Astrocyte (in vitro differentiated cells and primary cell): Measurements from ENCODE around the gene NSFL1C. TPM values are rescaled to one million over a fixed set of nuclear protein-coding genes. Genes with fewer than 3 reads are reported as not detected.

Source experiments
- DNase-seq: peaks from one replicate; pipeline ENCODE4 v3.0.0-alpha.2; 2010; ENCODE audit warnings: low read depth
- FAIRE-seq: peaks from 2 replicates; lab custom pipeline; 2011; peaks lifted over from hg19 to GRCh38; lab: Jason Lieb, UNC
- H2AFZ ChIP-seq: 2 replicates; pipeline ENCODE4 v1.6.0; 2012; ENCODE audit warnings: low read depth, low read length, inconsistent platforms
- H3K27ac ChIP-seq: 2 replicates; pipeline ENCODE4 v1.5.1; 2011; ENCODE audit warnings: low read depth, low read length, inconsistent platforms
- H3K27me3 ChIP-seq: 2 replicates; pipeline ENCODE4 v1.6.0; 2011; ENCODE audit warnings: low read length, inconsistent platforms; ENCODE audit not compliant: insufficient read depth
- H3K36me3 ChIP-seq: 2 replicates; pipeline ENCODE4 v1.5.1; 2011; ENCODE audit warnings: low read length, inconsistent platforms; ENCODE audit not compliant: insufficient read depth
- H3K4me1 ChIP-seq: 2 replicates; pipeline ENCODE4 v1.5.1; 2011; ENCODE audit warnings: low read length, inconsistent platforms; ENCODE audit not compliant: insufficient read depth
- H3K4me2 ChIP-seq: 2 replicates; pipeline ENCODE4 v1.6.0; 2012; ENCODE audit warnings: low read length, inconsistent platforms
- H3K4me3 ChIP-seq: 2 replicates; pipeline ENCODE4 v1.5.1; 2011; ENCODE audit warnings: low read depth, mild to moderate bottlenecking, low read length, inconsistent platforms; ENCODE audit not compliant: insufficient read depth
- H3K79me2 ChIP-seq: 2 replicates; pipeline ENCODE4 v1.6.0; 2012; ENCODE audit warnings: mild to moderate bottlenecking, low read length, inconsistent platforms; ENCODE audit not compliant: insufficient read depth
- H3K9ac ChIP-seq: 2 replicates; pipeline ENCODE4 v1.6.0; 2012; ENCODE audit warnings: mild to moderate bottlenecking, low read length, inconsistent platforms
- H3K9me3 ChIP-seq: 2 replicates; pipeline ENCODE4 v1.5.1; 2012; ENCODE audit warnings: low read depth, mild to moderate bottlenecking, low read length, inconsistent platforms; ENCODE audit not compliant: insufficient read depth
- H4K20me1 ChIP-seq: 2 replicates; pipeline ENCODE4 v1.6.0; 2012; ENCODE audit warnings: low read length, inconsistent platforms; ENCODE audit not compliant: insufficient read depth
- H3K27ac Mint-ChIP-seq: one replicate; pipeline ENCODE4 v1.8.0; 2021; ENCODE audit warnings: mild to moderate bottlenecking, mixed read lengths; ENCODE audit not compliant: unreplicated experiment
- H3K27me3 Mint-ChIP-seq: one replicate; pipeline ENCODE4 v1.8.0; 2021; ENCODE audit warnings: low read depth, mixed read lengths; ENCODE audit not compliant: unreplicated experiment
- H3K36me3 Mint-ChIP-seq: one replicate; pipeline ENCODE4 v1.8.0; 2021; ENCODE audit warnings: low read depth, mixed read lengths; ENCODE audit not compliant: unreplicated experiment
- H3K4me1 Mint-ChIP-seq: one replicate; pipeline ENCODE4 v1.8.0; 2021; ENCODE audit warnings: low read depth, mixed read lengths; ENCODE audit not compliant: unreplicated experiment
- H3K4me3 Mint-ChIP-seq: one replicate; pipeline ENCODE4 v1.8.0; 2021; ENCODE audit warnings: mild to moderate bottlenecking, moderate library complexity, mixed read lengths; ENCODE audit not compliant: unreplicated experiment
- H3K9me3 Mint-ChIP-seq: one replicate; pipeline ENCODE4 v1.8.0; 2021; ENCODE audit warnings: mild to moderate bottlenecking, mixed read lengths; ENCODE audit not compliant: unreplicated experiment
- CTCF ChIP-seq: IDR thresholded peaks from 2 replicates; pipeline ENCODE4 v1.5.1; 2011; ENCODE audit warnings: low read depth, mild to moderate bottlenecking, inconsistent platforms, low read length, moderate library complexity; ENCODE audit not compliant: insufficient read depth
- EZH2 ChIP-seq: IDR thresholded peaks from 2 replicates; pipeline ENCODE4 v1.6.1; 2012; ENCODE audit warnings: mild to moderate bottlenecking, low read length, inconsistent platforms; ENCODE audit not compliant: insufficient read depth
- total RNA-seq: library from RNA; stranded (reverse); gene quantifications from 2 replicates; pipeline ENCODE4 v1.2.1, GENCODE V29; 2021

Gene NSFL1C
- total RNA-seq, 1 donor from 2014 or later, result 96.0 TPM

GRCh38 chr20:1491860-1492642, 25.4 kb upstream of the NSFL1C start:
- no peaks in the 10 kb centered on the region for H3K9me3 ChIP-seq
- no peaks in the 10 kb centered on the region for H3K36me3 Mint-ChIP-seq
- peaks cover 29% of the 10 kb centered on the region for H3K27me3 Mint-ChIP-seq
- H3K27me3 ChIP-seq, result peaks cover 31% of the 10 kb centered on the region
- no peaks in the 10 kb centered on the region for H3K79me2 ChIP-seq
- no peak overlapping the region for H3K4me3 Mint-ChIP-seq
- H3K9me3 Mint-ChIP-seq, result peaks cover 9% of the 10 kb centered on the region
- no peak overlapping the region for H3K27ac ChIP-seq
- H3K4me1 ChIP-seq, result no peaks in the 10 kb centered on the region
- H2AFZ ChIP-seq, result no peak overlapping the region
- no peak for TF ChIP-seq EZH2
- no peaks in the 10 kb centered on the region for H4K20me1 ChIP-seq
- no peaks in the 10 kb centered on the region for H3K36me3 ChIP-seq
- H3K4me1 Mint-ChIP-seq, result no peaks in the 10 kb centered on the region
- no peak for FAIRE-seq
- H3K27ac Mint-ChIP-seq, result no peak overlapping the region
- H3K9ac ChIP-seq, result no peak overlapping the region
- H3K4me3 ChIP-seq, result no peak overlapping the region
- H3K4me2 ChIP-seq, result no peak overlapping the region
- no peak for DNase-seq

GRCh38 chr20:1491281-1491840, 24.7 kb upstream of the NSFL1C start, which contains the start of gene SIRPB2:
Gene SIRPB2, minus strand, starts transcription at chr20:1491420. Its CDS starts 61 bp downstream, at chr20:1491359.
- no peaks in the 10 kb centered on the region for H3K79me2 ChIP-seq
- H3K4me1 ChIP-seq, result no peaks in the 10 kb centered on the region
- TF ChIP-seq CTCF (no peak), EZH2 (no peak)
- Mint-ChIP-seq H3K27ac (no peak within 1 kb of the TSS), H3K36me3 (no peaks in the 10 kb centered on the region), H3K9me3 (peaks cover 7% of the 10 kb centered on the region), H3K4me3 (no peak within 1 kb of the TSS), H3K4me1 (no peaks in the 10 kb centered on the region), H3K27me3 (peaks cover 31% of the 10 kb centered on the region)
- H4K20me1 ChIP-seq, result no peaks in the 10 kb centered on the region
- peaks cover 31% of the 10 kb centered on the region for H3K27me3 ChIP-seq
- no peaks in the 10 kb centered on the region for H3K36me3 ChIP-seq
- no peak within 1 kb of the TSS for H3K4me3 ChIP-seq
- no peak within 1 kb of the TSS for H2AFZ ChIP-seq
- no peak for DNase-seq
- H3K4me2 ChIP-seq, result no peak within 1 kb of the TSS
- no peak for FAIRE-seq
- no peak within 1 kb of the TSS for H3K9ac ChIP-seq
- no peak within 1 kb of the TSS for H3K27ac ChIP-seq
- H3K9me3 ChIP-seq, result no peaks in the 10 kb centered on the region

DNA sequence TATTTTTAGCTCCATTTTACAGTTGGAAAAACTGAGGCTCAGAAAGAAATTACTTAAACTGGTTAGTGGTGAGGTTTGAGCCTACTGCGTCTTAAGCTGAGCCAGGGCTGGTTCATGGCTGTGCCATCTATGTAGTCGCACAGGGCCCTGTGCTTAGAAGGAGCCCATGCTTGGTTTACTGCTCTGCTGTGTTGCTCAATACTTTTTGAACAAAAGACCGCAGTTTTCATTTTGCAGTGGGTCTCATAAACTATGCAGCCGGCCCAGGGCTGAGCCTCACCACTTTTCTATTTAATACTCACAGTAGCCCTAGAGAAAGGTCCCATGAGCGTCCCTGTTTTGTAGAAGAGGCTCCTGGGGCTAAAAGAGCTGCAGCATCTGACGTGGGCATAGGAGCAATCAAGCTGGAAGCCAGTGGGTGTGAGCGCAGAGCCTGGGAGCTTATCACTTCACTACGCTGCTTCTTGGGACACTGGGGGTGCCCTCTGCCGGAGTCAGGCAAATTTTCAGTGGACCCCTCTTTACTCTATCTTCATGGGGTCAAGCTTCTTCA, 24.1 kb upstream of the NSFL1C start:
- FAIRE-seq (no peak), DNase-seq (no peak)
- Mint-ChIP-seq H3K27me3 (peaks cover 27% of the 10 kb centered on the region), H3K9me3 (peaks cover 7% of the 10 kb centered on the region), H3K27ac (no peak overlapping the region), H3K4me3 (no peak overlapping the region), H3K4me1 (no peaks in the 10 kb centered on the region), H3K36me3 (no peaks in the 10 kb centered on the region)
- H3K9ac ChIP-seq, result no peak overlapping the region
- no peak overlapping the region for H3K4me2 ChIP-seq
- TF ChIP-seq EZH2 (no peak), CTCF (no peak)
- H3K79me2 ChIP-seq, result no peaks in the 10 kb centered on the region
- no peaks in the 10 kb centered on the region for H3K36me3 ChIP-seq
- H3K27ac ChIP-seq, result no peak overlapping the region
- H4K20me1 ChIP-seq, result no peaks in the 10 kb centered on the region
- peaks cover 31% of the 10 kb centered on the region for H3K27me3 ChIP-seq
- no peak overlapping the region for H2AFZ ChIP-seq
- H3K4me3 ChIP-seq, result no peak overlapping the region
- no peaks in the 10 kb centered on the region for H3K9me3 ChIP-seq
- H3K4me1 ChIP-seq, result no peaks in the 10 kb centered on the region
